ENCODE measurements around the gene SLIT2. TPM values are rescaled to one million over a fixed set of nuclear protein-coding genes. Genes with fewer than 3 reads are reported as not detected.

The SLIT2 gene
- polyA plus RNA-seq (2013, experiment 1 of 2): 19.2 TPM
- 18.7 TPM for polyA plus RNA-seq (2013, experiment 2 of 2)

- Histone ChIP-seq H3K79me1 (replicated peaks; ENCODE audit: low read length, poor library complexity, severe bottlenecking) (peaks cover 9% of the 10 kb centered on the region), H3K4me1 (ENCODE audit: control insufficient read depth, insufficient read depth, low read depth, low read length) (peaks cover 30% of the 10 kb centered on the region), H3K14ac (ENCODE audit: low read length in 2 of 2) (peak within 1 kb of the TSS in 1 of 2 experiments; percentile 71), H3K27ac (ENCODE audit: low read length, poor library complexity, severe bottlenecking) (no peak within 1 kb of the TSS), H3K23ac (ENCODE audit: low read length in 2 of 2) (peak within 1 kb of the TSS in 1 of 2 experiments; percentile 96), H2AK5ac (ENCODE audit: low read length, severe bottlenecking) (no peak within 1 kb of the TSS), H3K18ac (ENCODE audit: low read depth in 1 of 2, low read length in 2 of 2) (peak within 1 kb of the TSS; percentile 5 to 72), H2BK12ac (ENCODE audit: low read length in 2 of 2) (peak within 1 kb of the TSS in 1 of 2 experiments; percentile 67), H3K36me3 (ENCODE audit: control insufficient read depth in 1 of 2, insufficient read depth in 2 of 2, low read depth in 1 of 2, low read length in 2 of 2) (no peaks in the 10 kb centered on the region), H4K91ac (ENCODE audit: low read length) (no peak within 1 kb of the TSS), H3K4me2 (ENCODE audit: low read length, poor library complexity, severe bottlenecking) (peak within 1 kb of the TSS; percentile 100), H3K27me3 (ENCODE audit: control insufficient read depth in 1 of 2, insufficient read depth in 1 of 2, low read length in 2 of 2) (peaks cover 0 to 13% of the 10 kb centered on the region in 2 experiments), H2BK120ac (ENCODE audit: low read depth, low read length) (no peak within 1 kb of the TSS), H3K4ac (ENCODE audit: low read depth in 1 of 2, low read length in 2 of 2) (no peak within 1 kb of the TSS), H2AFZ (ENCODE audit: low read depth, low read length) (peak within 1 kb of the TSS; percentile 57), H3K4me3 (ENCODE audit: insufficient read depth in 1 of 2, low read depth in 1 of 2, low read length in 2 of 2) (peak within 1 kb of the TSS; percentile 75 to 97), H2BK5ac (ENCODE audit: low read depth, low read length, poor library complexity, severe bottlenecking) (no peak within 1 kb of the TSS), H4K8ac (ENCODE audit: low read length) (no peak within 1 kb of the TSS), H3K9me3 (ENCODE audit: control insufficient read depth, low read length) (no peaks in the 10 kb centered on the region), H3K9ac (ENCODE audit: low read length) (peak within 1 kb of the TSS; percentile 91), H2BK15ac (ENCODE audit: low read depth, poor library complexity, severe bottlenecking) (no peak within 1 kb of the TSS)
- 1% methylated on average over 71 of the region's 85 CpGs for WGBS
- peak; percentile 75 for DNase-seq
Observed at GRCh38 chr4:20251796-20252655, at the start of gene SLIT2. TSS of gene SLIT2 (plus strand) at chr4:20251905. CDS start at chr4:20253816, 1,911 bp downstream.

- Histone ChIP-seq H2BK120ac (ENCODE audit: low read depth, low read length) (no peak overlapping the region), H2BK5ac (ENCODE audit: low read depth, low read length, poor library complexity, severe bottlenecking) (no peak overlapping the region), H3K4me3 (ENCODE audit: insufficient read depth in 1 of 2, low read depth in 1 of 2, low read length in 2 of 2) (peak overlapping the region in 1 of 2 experiments; percentile 23), H2AK5ac (ENCODE audit: low read length, severe bottlenecking) (no peak overlapping the region), H3K23ac (ENCODE audit: low read length in 2 of 2) (no peak overlapping the region), H3K14ac (ENCODE audit: low read length in 2 of 2) (no peak overlapping the region), H2AFZ (ENCODE audit: low read depth, low read length) (no peak overlapping the region), H3K27ac (ENCODE audit: low read length, poor library complexity, severe bottlenecking) (no peak overlapping the region), H2BK15ac (ENCODE audit: low read depth, poor library complexity, severe bottlenecking) (no peak overlapping the region), H4K91ac (ENCODE audit: low read length) (no peak overlapping the region), H3K4me1 (ENCODE audit: control insufficient read depth, insufficient read depth, low read depth, low read length) (no peaks in the 10 kb centered on the region), H3K36me3 (ENCODE audit: control insufficient read depth in 1 of 2, insufficient read depth in 2 of 2, low read depth in 1 of 2, low read length in 2 of 2) (no peaks in the 10 kb centered on the region), H3K18ac (ENCODE audit: low read depth in 1 of 2, low read length in 2 of 2) (no peak overlapping the region), H3K9me3 (ENCODE audit: control insufficient read depth, low read length) (no peaks in the 10 kb centered on the region), H3K4ac (ENCODE audit: low read depth in 1 of 2, low read length in 2 of 2) (no peak overlapping the region), H3K9ac (ENCODE audit: low read length) (peak overlapping the region; percentile 23), H4K8ac (ENCODE audit: low read length) (no peak overlapping the region), H3K4me2 (ENCODE audit: low read length, poor library complexity, severe bottlenecking) (no peak overlapping the region), H2BK12ac (ENCODE audit: low read length in 2 of 2) (no peak overlapping the region), H3K27me3 (ENCODE audit: control insufficient read depth in 1 of 2, insufficient read depth in 1 of 2, low read length in 2 of 2) (no peaks in the 10 kb centered on the region), H3K79me1 (replicated peaks; ENCODE audit: low read length, poor library complexity, severe bottlenecking) (no peaks in the 10 kb centered on the region)
- DNase-seq: peak; percentile 52
Observed at GRCh38 chr4:20203508-20203907, 48.2 kb upstream of the SLIT2 start.

GRCh38 chr4:20217521-20217920 is 34.2 kb upstream of the SLIT2 start:
- no peak overlapping the region for H3K4ac ChIP-seq (ENCODE audit: low read depth in 1 of 2, low read length in 2 of 2)
- H2BK12ac ChIP-seq (ENCODE audit: low read length in 2 of 2): no peak overlapping the region
- H4K8ac ChIP-seq (ENCODE audit: low read length): no peak overlapping the region
- no peak overlapping the region for H3K4me2 ChIP-seq (ENCODE audit: low read length, poor library complexity, severe bottlenecking)
- DNase-seq: no peak
- no peaks in the 10 kb centered on the region for H3K4me1 ChIP-seq (ENCODE audit: control insufficient read depth, insufficient read depth, low read depth, low read length)
- H3K27ac ChIP-seq (ENCODE audit: low read length, poor library complexity, severe bottlenecking): no peak overlapping the region
- no peaks in the 10 kb centered on the region for H3K27me3 ChIP-seq (ENCODE audit: control insufficient read depth in 1 of 2, insufficient read depth in 1 of 2, low read length in 2 of 2)
- H3K14ac ChIP-seq (ENCODE audit: low read length in 2 of 2): no peak overlapping the region
- H3K9me3 ChIP-seq (ENCODE audit: control insufficient read depth, low read length): peaks cover 10% of the 10 kb centered on the region
- H3K4me3 ChIP-seq (ENCODE audit: insufficient read depth in 1 of 2, low read depth in 1 of 2, low read length in 2 of 2): no peak overlapping the region
- H2BK15ac ChIP-seq (ENCODE audit: low read depth, poor library complexity, severe bottlenecking): no peak overlapping the region
- H3K9ac ChIP-seq (ENCODE audit: low read length): no peak overlapping the region
- no peak overlapping the region for H2BK5ac ChIP-seq (ENCODE audit: low read depth, low read length, poor library complexity, severe bottlenecking)
- no peak overlapping the region for H4K91ac ChIP-seq (ENCODE audit: low read length)
- WGBS: 40% methylated on average over 1 of the region's 1 CpG
- H3K18ac ChIP-seq (ENCODE audit: low read depth in 1 of 2, low read length in 2 of 2): no peak overlapping the region
- no peak overlapping the region for H2BK120ac ChIP-seq (ENCODE audit: low read depth, low read length)
- H2AK5ac ChIP-seq (ENCODE audit: low read length, severe bottlenecking): no peak overlapping the region
- no peaks in the 10 kb centered on the region for H3K79me1 ChIP-seq (replicated peaks; ENCODE audit: low read length, poor library complexity, severe bottlenecking)
- no peak overlapping the region for H2AFZ ChIP-seq (ENCODE audit: low read depth, low read length)
- no peaks in the 10 kb centered on the region for H3K36me3 ChIP-seq (ENCODE audit: control insufficient read depth in 1 of 2, insufficient read depth in 2 of 2, low read depth in 1 of 2, low read length in 2 of 2)
- no peak overlapping the region for H3K23ac ChIP-seq (ENCODE audit: low read length in 2 of 2)

- Histone ChIP-seq H3K9me3 (ENCODE audit: control insufficient read depth, low read length) (peaks cover 10% of the 10 kb centered on the region), H3K14ac (ENCODE audit: low read length in 2 of 2) (no peak overlapping the region), H4K8ac (ENCODE audit: low read length) (no peak overlapping the region), H3K4me1 (ENCODE audit: control insufficient read depth, insufficient read depth, low read depth, low read length) (no peaks in the 10 kb centered on the region), H4K91ac (ENCODE audit: low read length) (no peak overlapping the region), H2AFZ (ENCODE audit: low read depth, low read length) (no peak overlapping the region), H3K4me2 (ENCODE audit: low read length, poor library complexity, severe bottlenecking) (no peak overlapping the region), H3K27me3 (ENCODE audit: control insufficient read depth in 1 of 2, insufficient read depth in 1 of 2, low read length in 2 of 2) (no peaks in the 10 kb centered on the region), H3K27ac (ENCODE audit: low read length, poor library complexity, severe bottlenecking) (no peak overlapping the region), H2AK5ac (ENCODE audit: low read length, severe bottlenecking) (no peak overlapping the region), H2BK120ac (ENCODE audit: low read depth, low read length) (no peak overlapping the region), H3K4me3 (ENCODE audit: insufficient read depth in 1 of 2, low read depth in 1 of 2, low read length in 2 of 2) (no peak overlapping the region), H3K18ac (ENCODE audit: low read depth in 1 of 2, low read length in 2 of 2) (no peak overlapping the region), H3K79me1 (replicated peaks; ENCODE audit: low read length, poor library complexity, severe bottlenecking) (no peaks in the 10 kb centered on the region), H2BK15ac (ENCODE audit: low read depth, poor library complexity, severe bottlenecking) (no peak overlapping the region), H2BK12ac (ENCODE audit: low read length in 2 of 2) (no peak overlapping the region), H3K4ac (ENCODE audit: low read depth in 1 of 2, low read length in 2 of 2) (no peak overlapping the region), H2BK5ac (ENCODE audit: low read depth, low read length, poor library complexity, severe bottlenecking) (no peak overlapping the region), H3K36me3 (ENCODE audit: control insufficient read depth in 1 of 2, insufficient read depth in 2 of 2, low read depth in 1 of 2, low read length in 2 of 2) (no peaks in the 10 kb centered on the region), H3K23ac (ENCODE audit: low read length in 2 of 2) (no peak overlapping the region), H3K9ac (ENCODE audit: low read length) (no peak overlapping the region)
- no peak for DNase-seq
- WGBS: no CpG with 5 or more reads among the region's 1 CpG
Observed at GRCh38 chr4:20217951-20218350, 33.8 kb upstream of the SLIT2 start.

All from mesenchymal stem cell (in vitro differentiated cells and primary cell).